Endothelial cell of umbilical vein (primary cell): ENCODE data around the gene CHRNE. TPM values are rescaled to one million over a fixed set of nuclear protein-coding genes. Genes with fewer than 3 reads are reported as not detected.

ENCODE experiments used
- BruUV-seq: library from RNA; stranded (reverse); fragments of 400-500 nt; replicated peaks from 2 replicates; lab custom pipeline; 2021; lab: Mats Ljungman, UMichigan
- CTCF ChIA-PET: fragments of 300-600, 350-600 bp; sonication (Branson Sonifier 250); formaldehyde crosslinking; loops from one replicate; lab custom pipeline; 2021; ENCODE audit warnings: antibody characterized with exemption, inconsistent platforms; lab: Charles Lee
- POLR2A ChIA-PET: fragments of 300-600, 350-600 bp; sonication (Branson Sonifier 250); formaldehyde crosslinking; loops from one replicate; lab custom pipeline; 2021; ENCODE audit warnings: antibody characterized with exemption, inconsistent platforms; lab: Charles Lee
- DNase-seq: peaks from one replicate; pipeline ENCODE4 v3.0.0-alpha.2; 2011; ENCODE audit warnings: low read depth, low spot score
- FAIRE-seq: peaks from 2 replicates; lab custom pipeline; 2011; peaks lifted over from hg19 to GRCh38; lab: Jason Lieb, UNC
- H2AFZ ChIP-seq: 2 replicates; pipeline ENCODE4 v1.6.0; 2012; ENCODE audit warnings: low read depth, low read length, control low read depth, inconsistent platforms
- H3K27ac ChIP-seq: 2 replicates; pipeline ENCODE4 v1.5.1; 2011; ENCODE audit warnings: low read depth, mild to moderate bottlenecking, control low read depth, low read length, moderate library complexity; ENCODE audit not compliant: insufficient read depth
- H3K27me3 ChIP-seq, 2 experiments: 2 replicates each; pipeline versions ENCODE4 v1.6.0 to v1.6.1; 2011; ENCODE audit warnings: low read length in 2 of 2, mixed read lengths in 1 of 2; ENCODE audit not compliant: control insufficient read depth in 2 of 2, insufficient read depth in 2 of 2
- H3K36me3 ChIP-seq, 2 experiments: 2 replicates in 1 of 2; 3 replicates in 1 of 2; pipeline ENCODE4 v1.5.1; 2011; ENCODE audit warnings: low read length in 2 of 2, mild to moderate bottlenecking in 1 of 2, moderate library complexity in 1 of 2; ENCODE audit not compliant: control insufficient read depth in 2 of 2, insufficient read depth in 2 of 2; ENCODE audit errors: extremely low read depth in 1 of 2
- H3K4me1 ChIP-seq: 3 replicates; pipeline ENCODE4 v1.5.1; 2011; ENCODE audit warnings: mild to moderate bottlenecking, low read length; ENCODE audit not compliant: control insufficient read depth, insufficient read depth; ENCODE audit errors: extremely low read depth
- H3K4me2 ChIP-seq: 2 replicates; pipeline ENCODE4 v1.6.1; 2011; ENCODE audit warnings: low read length, control low read depth, mixed read lengths; ENCODE audit not compliant: insufficient read depth
- H3K4me3 ChIP-seq, 3 experiments: fragments of 200-600 bp in 1 of 3; sonication (generic), shearing (Covaris generic) in 1 of 3; replicated peaks in 1 of 3; 2 replicates each; pipeline ENCODE4 v1.5.1; 2011 to 2016; ENCODE audit warnings: control low read depth in 3 of 3, low read length in 3 of 3, mild to moderate bottlenecking in 2 of 3, inconsistent platforms in 1 of 3, low read depth in 1 of 3, moderate library complexity in 1 of 3; ENCODE audit not compliant: insufficient read depth in 1 of 3
- H3K79me2 ChIP-seq: 2 replicates; pipeline ENCODE4 v1.6.0; 2012; ENCODE audit warnings: low read length, inconsistent platforms; ENCODE audit not compliant: control insufficient read depth, insufficient read depth
- H3K9ac ChIP-seq: replicated peaks from 2 replicates; pipeline ENCODE3; 2011; ENCODE audit warnings: low read length, control low read depth; ENCODE audit not compliant: insufficient read depth; ENCODE audit errors: extremely low read depth
- H3K9me1 ChIP-seq: replicated peaks from 3 replicates; pipeline ENCODE4 v1.6.0; 2011; ENCODE audit warnings: mild to moderate bottlenecking, low read length; ENCODE audit not compliant: control insufficient read depth, insufficient read depth; ENCODE audit errors: extremely low read depth
- H3K9me3 ChIP-seq: replicated peaks from 2 replicates; pipeline ENCODE4 v1.5.1; 2012; ENCODE audit warnings: low read length, inconsistent platforms; ENCODE audit not compliant: control insufficient read depth, insufficient read depth
- H4K20me1 ChIP-seq: replicated peaks from 2 replicates; pipeline ENCODE3; 2011; ENCODE audit warnings: mild to moderate bottlenecking, low read length; ENCODE audit not compliant: control insufficient read depth, insufficient read depth; ENCODE audit errors: extremely low read depth
- CTCF ChIP-seq, 2 donors: IDR thresholded peaks; 1 replicate in 1 of 2; 2 replicates in 1 of 2; pipeline ENCODE4 v1.5.1; 2011; ENCODE audit warnings: low read length in 2 of 2, mild to moderate bottlenecking in 2 of 2, moderate library complexity in 2 of 2, control low read depth in 1 of 2, inconsistent platforms in 1 of 2, low read depth in 1 of 2; ENCODE audit not compliant: insufficient read depth in 1 of 2; ENCODE audit errors: extremely low read depth in 1 of 2
- EZH2 ChIP-seq: IDR thresholded peaks from 2 replicates; pipeline ENCODE4 v1.6.1; 2012; ENCODE audit warnings: borderline replicate concordance, low read depth, mild to moderate bottlenecking, moderate library complexity, low read length, inconsistent platforms; ENCODE audit not compliant: severe bottlenecking
- FOS ChIP-seq: IDR thresholded peaks from 2 replicates; pipeline ENCODE4 v1.6.1; 2011; ENCODE audit warnings: mild to moderate bottlenecking, low read length, moderate library complexity, borderline replicate concordance; ENCODE audit not compliant: insufficient read depth
- GATA2 ChIP-seq: IDR thresholded peaks from 2 replicates; pipeline ENCODE4 v1.7.0; 2011; ENCODE audit warnings: low read depth, mild to moderate bottlenecking, moderate library complexity, mixed read lengths, low read length; ENCODE audit not compliant: insufficient read length, insufficient read depth
- JUN ChIP-seq: IDR thresholded peaks from 2 replicates; pipeline ENCODE4 v1.6.1; 2011; ENCODE audit warnings: borderline replicate concordance, low read depth; ENCODE audit not compliant: insufficient read length, insufficient read depth
- MYC ChIP-seq: IDR thresholded peaks from one replicate; pipeline ENCODE4 v1.6.1; 2011; ENCODE audit warnings: mild to moderate bottlenecking, low read depth, low read length
- POLR2A ChIP-seq: IDR thresholded peaks from 2 replicates; pipeline ENCODE4 v1.6.1; 2012; ENCODE audit warnings: low read depth, mild to moderate bottlenecking, control low read depth, low read length
- POLR2AphosphoS5 ChIP-seq: IDR thresholded peaks from 2 replicates; pipeline ENCODE4 v1.6.1; 2012; ENCODE audit warnings: low read depth, mild to moderate bottlenecking, control low read depth, low read length, moderate library complexity; ENCODE audit not compliant: insufficient read depth
- dilution Hi-C: fragments of 300-500 bp; cut with MboI; formaldehyde crosslinking; loops from one replicate; pipeline ENCODE4 v1.15.0; 2019; ENCODE audit warnings: low sequenced_read_pairs; ENCODE audit not compliant: extremely low pct_ligation_motif_present
- intact Hi-C: fragments of 100-400 bp; cut with micrococcal nuclease; formaldehyde crosslinking; loops from one replicate; pipeline ENCODE4 v1.10.0; 2022
- polyA plus RNA-seq, 4 experiments: library from polyadenylated mRNA; depleted of rRNA in 3 of 4; stranded (reverse) in 3 of 4; unstranded in 1 of 4; fragments of >200 nt; gene quantifications; 2 replicates each; pipeline versions ENCODE4 v1.2.1 to v1.2.3, GENCODE V29; 2011 to 2012; ENCODE audit warnings: missing spikeins in 1 of 4
- total RNA-seq: library from RNA; stranded (reverse); gene quantifications from 2 replicates; pipeline ENCODE4 v1.2.3, GENCODE V29; 2021
- TF ChIP-seq, protein P1 (sequence below): IDR thresholded peaks from 2 replicates; pipeline ENCODE4 v1.6.1; 2011; ENCODE audit not compliant: insufficient read depth, insufficient read length

CHRNE gene
- total and polyA plus RNA-seq, 2 donors (not counting 3 experiments of a cell fraction or from before 2014, with no cell fraction given) = 0.84 to 1.1 TPM

GRCh38 chr17:4902540-4902939, 358 bp downstream of the CHRNE start:
- no peaks in the 10 kb centered on the region for H3K36me3 ChIP-seq
- no peak overlapping the region for H3K27ac ChIP-seq
- no peak for DNase-seq
- H3K79me2 ChIP-seq = no peaks in the 10 kb centered on the region
- no peaks in the 10 kb centered on the region for H4K20me1 ChIP-seq
- no peaks in the 10 kb centered on the region for H3K9me3 ChIP-seq
- dilution Hi-C loops (no loop called here), intact Hi-C loops (loop anchor here (5.0 kb wide), 2 partner anchors 115 to 170 kb away; partner anchors contain the start of genes GLTPD2, MED11 and VMO1)
- TF ChIP-seq MYC (no peak), EZH2 (no peak), CTCF (IDR thresholded peaks at IDR 0.05; ENCODE audit: extremely low read depth in 1 of 2, insufficient read depth in 1 of 2, low read depth in 1 of 2, low read length in 2 of 2) (no peak), GATA2 (no peak), POLR2A (no peak), POLR2AphosphoS5 (no peak), FOS (no peak), JUN (no peak)
- TF ChIP-seq, protein P1, sequence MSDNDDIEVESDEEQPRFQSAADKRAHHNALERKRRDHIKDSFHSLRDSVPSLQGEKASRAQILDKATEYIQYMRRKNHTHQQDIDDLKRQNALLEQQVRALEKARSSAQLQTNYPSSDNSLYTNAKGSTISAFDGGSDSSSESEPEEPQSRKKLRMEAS = no peak
- H3K4me1 ChIP-seq = peaks cover 10% of the 10 kb centered on the region
- no peak overlapping the region for H3K9ac ChIP-seq
- FAIRE-seq = no peak
- H3K4me3 ChIP-seq = no peak overlapping the region
- H3K4me2 ChIP-seq = no peak overlapping the region
- CTCF ChIA-PET = interaction anchor here (0.9 to 6.9 kb wide), 14 partner anchors 22 to 335 kb away, joined by 3 to 70 read pairs (median 4); partner anchors contain the start of genes ARRB2, GLTPD2, PFN1 and PSMB6
- H2AFZ ChIP-seq = peak overlapping the region; percentile 6
- POLR2A ChIA-PET = interaction anchor here (1.3 kb wide), 1 partner anchor 192 kb away, joined by 6 read pairs; the partner anchor contains the start of gene ARRB2
- BruUV-seq = no TSS peak
- no peaks in the 10 kb centered on the region for H3K27me3 ChIP-seq
- no peaks in the 10 kb centered on the region for H3K9me1 ChIP-seq
